GM23248 (cell line): ENCODE results near the gene TSEN54. TPM values are rescaled to one million over a fixed set of nuclear protein-coding genes. Genes with fewer than 3 reads are reported as not detected.

Experiments
- DNase-seq: peaks from one replicate; pipeline ENCODE4 v3.0.0-alpha.2; 2015
- H2AFZ ChIP-seq: fragments of 200-600 bp; sonication (generic); 2 replicates; pipeline ENCODE4 v1.6.1; 2016; ENCODE audit warnings: antibody characterized with exemption
- H3F3A ChIP-seq: fragments of 200-600 bp; sonication (generic); 2 replicates; pipeline ENCODE4 v1.6.1; 2016; ENCODE audit warnings: mild to moderate bottlenecking, antibody characterized with exemption, mixed run types; ENCODE audit not compliant: insufficient read depth
- H3K27ac ChIP-seq: fragments of 200-600 bp; sonication (generic); 2 replicates; pipeline ENCODE4 v1.5.1; 2016; ENCODE audit warnings: mild to moderate bottlenecking
- H3K27me3 ChIP-seq: fragments of 200-600 bp; sonication (generic); replicated peaks from 2 replicates; pipeline ENCODE4 v1.6.1; 2016; ENCODE audit warnings: mild to moderate bottlenecking; ENCODE audit not compliant: insufficient read depth
- H3K36me3 ChIP-seq: fragments of 200-600 bp; sonication (generic); 2 replicates; pipeline ENCODE4 v1.6.1; 2016; ENCODE audit warnings: low read depth, mild to moderate bottlenecking
- H3K4me1 ChIP-seq: fragments of 200-600 bp; sonication (generic); 2 replicates; pipeline ENCODE4 v1.6.1; 2016; ENCODE audit warnings: mild to moderate bottlenecking; ENCODE audit not compliant: insufficient read depth
- H3K4me2 ChIP-seq: fragments of 200-600 bp; sonication (generic); one replicate; pipeline ENCODE4 v1.6.1; 2016; ENCODE audit warnings: mild to moderate bottlenecking; ENCODE audit not compliant: unreplicated experiment
- H3K4me3 ChIP-seq: fragments of 200-600 bp; sonication (generic); 2 replicates; pipeline ENCODE4 v1.5.1; 2016; ENCODE audit warnings: mild to moderate bottlenecking
- H3K79me2 ChIP-seq: fragments of 200-600 bp; sonication (generic); 2 replicates; pipeline ENCODE4 v1.6.1; 2016; ENCODE audit warnings: mild to moderate bottlenecking; ENCODE audit not compliant: insufficient read depth
- H3K9ac ChIP-seq: fragments of 200-600 bp; sonication (generic); 2 replicates; pipeline ENCODE4 v1.6.1; 2016; ENCODE audit warnings: mild to moderate bottlenecking
- H3K9me2 ChIP-seq: fragments of 200-600 bp; sonication (generic); 2 replicates; pipeline ENCODE4 v1.6.1; 2016; ENCODE audit warnings: mixed run types, mild to moderate bottlenecking, moderate library complexity; ENCODE audit not compliant: insufficient read depth
- H3K9me3 ChIP-seq: fragments of 200-600 bp; sonication (generic); one replicate; pipeline ENCODE4 v1.6.1; 2017; ENCODE audit warnings: low read depth
- H4K20me1 ChIP-seq: fragments of 200-600 bp; sonication (generic); 2 replicates; pipeline ENCODE4 v1.6.0; 2016; ENCODE audit not compliant: insufficient read depth
- EZH2 ChIP-seq: fragments of 200-600 bp; sonication (generic); IDR thresholded peaks from 2 replicates; pipeline ENCODE4 v1.6.1; 2018; ENCODE audit warnings: antibody characterized with exemption, mild to moderate bottlenecking; ENCODE audit not compliant: insufficient read depth, poor library complexity, severe bottlenecking
- EZH2phosphoT487 ChIP-seq: fragments of 200-600 bp; sonication (generic); IDR thresholded peaks from 2 replicates; pipeline ENCODE4 v1.6.1; 2018; ENCODE audit warnings: antibody characterized with exemption, moderate library complexity, mild to moderate bottlenecking, low read depth; ENCODE audit not compliant: insufficient read depth
- WGBS, 2 experiments: methylation state at CpG; one replicate each; pipeline ENCODE4 v1.1.6; 2015 to 2017; ENCODE audit warnings: low lambda C conversion rate in 2 of 2, low coverage in 1 of 2; ENCODE audit errors: missing lambda C conversion rate in 2 of 2; 5-methylcytosine and 5-hydroxymethylcytosine counted together
- in situ Hi-C: fragments of 300-500 bp; cut with MboI; formaldehyde crosslinking; loops from 2 replicates; pipeline ENCODE4 v1.15.0; 2020
- polyA plus RNA-seq: library from polyadenylated mRNA; unstranded; fragments of >200 nt; fragmentation: Nextera tagmentation; extraction: Ambion mirVana; gene quantifications from 2 replicates; pipeline ENCODE4 v1.2.1, GENCODE V29; 2016
- total RNA-seq: library from RNA; depleted of rRNA; stranded (reverse); fragments of >200 nt; shearing (Covaris generic); gene quantifications from 2 replicates; pipeline ENCODE4 v1.2.3, GENCODE V29; 2014

The TSEN54 gene
- total and polyA plus RNA-seq, 2 experiments from 2014 or later = 9.8 to 10.7 TPM

DNA sequence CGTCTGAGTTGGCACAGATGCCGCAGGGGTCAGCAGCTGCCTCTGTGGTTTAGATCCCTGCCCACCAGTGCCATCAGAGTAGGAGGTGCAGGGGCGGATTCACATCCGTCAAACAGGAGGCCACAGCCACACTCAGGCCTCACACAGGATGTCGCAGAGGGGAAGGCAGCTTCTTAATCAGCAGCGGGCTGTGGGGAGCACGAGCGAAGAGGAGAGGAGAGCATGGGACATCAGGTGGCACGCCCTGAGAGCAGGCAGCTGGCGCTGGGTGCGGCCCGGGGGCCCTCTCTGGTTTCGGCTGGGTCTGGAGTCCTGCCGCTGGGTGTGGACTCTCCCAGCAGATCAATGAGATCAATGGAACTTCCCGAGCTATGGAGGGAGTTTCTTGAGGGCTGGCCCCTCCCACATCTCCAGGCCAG lies 18.8 kb downstream of the TSEN54 start:
- TF ChIP-seq EZH2phosphoT487 (no peak), EZH2 (no peak)
- no peak for DNase-seq
- H3K4me1 ChIP-seq = no peaks in the 10 kb centered on the region

DNA sequence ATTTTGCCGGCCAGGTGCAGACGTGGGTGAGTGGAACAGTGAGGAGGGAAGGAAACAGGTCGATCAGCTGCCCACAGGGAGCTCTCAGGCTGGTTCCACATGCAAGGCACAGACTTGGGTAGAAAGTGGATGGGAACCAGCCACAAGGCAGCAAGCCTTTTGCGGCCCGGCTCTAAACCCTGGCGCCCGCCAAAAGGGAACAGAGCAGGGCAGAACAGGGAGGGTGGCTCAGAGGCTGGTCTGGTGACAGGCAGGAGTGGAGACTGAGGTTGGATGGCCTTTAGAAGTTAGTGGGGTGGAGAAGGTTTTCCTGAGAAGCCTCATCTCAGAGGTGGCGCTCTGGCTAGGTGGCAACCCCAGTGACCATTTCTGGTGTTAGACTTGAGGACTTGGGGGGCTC lies 19.5 kb downstream of the TSEN54 start:
- no peak overlapping the region for H3K4me3 ChIP-seq
- no peak overlapping the region for H2AFZ ChIP-seq
- no peak overlapping the region for H3K27ac ChIP-seq
- no peak overlapping the region for H3K9ac ChIP-seq
- TF ChIP-seq EZH2 = no peak
- no peak for TF ChIP-seq EZH2phosphoT487
- H3K79me2 ChIP-seq = no peaks in the 10 kb centered on the region
- no peaks in the 10 kb centered on the region for H3K36me3 ChIP-seq
- H3K9me3 ChIP-seq = no peaks in the 10 kb centered on the region
- DNase-seq = no peak
- in situ Hi-C loops = no loop called here
- no peaks in the 10 kb centered on the region; the same call in 1 of the 2 replicates for H3K27me3 ChIP-seq
- H4K20me1 ChIP-seq = no peaks in the 10 kb centered on the region
- no peak overlapping the region for H3K4me2 ChIP-seq
- H3K4me1 ChIP-seq = no peaks in the 10 kb centered on the region
- no peaks in the 10 kb centered on the region for H3F3A ChIP-seq
- 67 to 72% methylated on average over 8 of the region's 8 CpGs for WGBS, 2 experiments
- H3K9me2 ChIP-seq = no peaks in the 10 kb centered on the region

More for the DNA sequence above, 18.8 kb downstream of the TSEN54 start:
- in situ Hi-C loops = no loop called here
- H3K9me2 ChIP-seq = no peaks in the 10 kb centered on the region
- H3K4me2 ChIP-seq = no peak overlapping the region
- H3K9me3 ChIP-seq = no peaks in the 10 kb centered on the region
- no peaks in the 10 kb centered on the region for H3K79me2 ChIP-seq
- H3K27ac ChIP-seq = no peak overlapping the region
- H3K4me3 ChIP-seq = no peak overlapping the region
- no peaks in the 10 kb centered on the region for H3K36me3 ChIP-seq
- no peaks in the 10 kb centered on the region; the same call in 1 of the 2 replicates for H3K27me3 ChIP-seq
- no peaks in the 10 kb centered on the region for H4K20me1 ChIP-seq
- H2AFZ ChIP-seq = no peak overlapping the region
- no peaks in the 10 kb centered on the region for H3F3A ChIP-seq
- H3K9ac ChIP-seq = no peak overlapping the region
- 38 to 46% methylated on average over 12 to 15 of the region's 15 CpGs for whole genome bisulfite sequencing, 2 experiments

GRCh38 chr17:75536366-75536765 lies 20.0 kb downstream of the TSEN54 start:
- no peaks in the 10 kb centered on the region for H3K79me2 ChIP-seq
- in situ Hi-C loops = no loop called here
- no peak overlapping the region for H3K9ac ChIP-seq
- H3K27me3 ChIP-seq = no peaks in the 10 kb centered on the region; the same call in 1 of the 2 replicates
- H3F3A ChIP-seq = no peaks in the 10 kb centered on the region
- H3K9me2 ChIP-seq = no peaks in the 10 kb centered on the region
- H4K20me1 ChIP-seq = no peaks in the 10 kb centered on the region
- H3K36me3 ChIP-seq = no peaks in the 10 kb centered on the region
- H2AFZ ChIP-seq = no peak overlapping the region
- H3K9me3 ChIP-seq = no peaks in the 10 kb centered on the region
- no peak overlapping the region for H3K27ac ChIP-seq
- no peak for DNase-seq
- 69 to 71% methylated on average over 10 of the region's 10 CpGs for WGBS, 2 experiments
- no peaks in the 10 kb centered on the region for H3K4me1 ChIP-seq
- H3K4me2 ChIP-seq = no peak overlapping the region
- TF ChIP-seq EZH2phosphoT487 (no peak), EZH2 (no peak)
- no peak overlapping the region for H3K4me3 ChIP-seq

- no peak for DNase-seq
- Histone ChIP-seq H3K27me3 (no peaks in the 10 kb centered on the region; the same call in 1 of the 2 replicates), H3F3A (no peaks in the 10 kb centered on the region), H3K79me2 (no peaks in the 10 kb centered on the region), H3K4me1 (no peaks in the 10 kb centered on the region), H3K9me2 (no peaks in the 10 kb centered on the region), H3K9ac (no peak overlapping the region), H3K4me3 (no peak overlapping the region), H2AFZ (no peak overlapping the region), H4K20me1 (no peaks in the 10 kb centered on the region), H3K4me2 (no peak overlapping the region), H3K27ac (no peak overlapping the region), H3K36me3 (no peaks in the 10 kb centered on the region), H3K9me3 (no peaks in the 10 kb centered on the region)
- TF ChIP-seq EZH2phosphoT487 = no peak
- no peak for TF ChIP-seq EZH2
- in situ Hi-C loops = no loop called here
- 66% methylated on average over 13 of the region's 13 CpGs for WGBS, 2 experiments
Measured at GRCh38 chr17:75539967-75540729, 23.8 kb downstream of the TSEN54 start.
